ACC112 (cell line): ENCODE results near the gene GPR6.

Experiments used
- H2AFZ ChIP-seq: fragments of 200-600 bp; sonication (generic); one replicate; pipeline ENCODE4 v1.6.0; 2017; ENCODE audit warnings: antibody characterized with exemption, low read length; ENCODE audit not compliant: unreplicated experiment
- H3K27ac ChIP-seq: fragments of 200-600 bp; sonication (generic); 2 replicates; pipeline ENCODE4 v1.5.1; 2014; ENCODE audit warnings: low read depth, mild to moderate bottlenecking, antibody characterized with exemption, low read length, moderate library complexity
- H3K27me3 ChIP-seq: fragments of 200-600 bp; sonication (generic); 2 replicates; pipeline ENCODE4 v1.6.1; 2014; ENCODE audit warnings: mild to moderate bottlenecking, antibody characterized with exemption, low read length, moderate library complexity, mixed read lengths; ENCODE audit not compliant: insufficient read depth
- H3K36me3 ChIP-seq: fragments of 200-600 bp; sonication (generic); 2 replicates; pipeline ENCODE4 v1.6.1; 2016; ENCODE audit warnings: mild to moderate bottlenecking, antibody characterized with exemption, low read length, moderate library complexity, mixed read lengths; ENCODE audit not compliant: insufficient read depth
- H3K4me1 ChIP-seq: fragments of 200-600 bp; sonication (generic); one replicate; pipeline ENCODE4 v1.6.1; 2016; ENCODE audit warnings: low read length, mixed read lengths; ENCODE audit not compliant: insufficient read depth, unreplicated experiment, control insufficient read depth
- H3K4me3 ChIP-seq: fragments of 200-600 bp; sonication (generic); 2 replicates; pipeline ENCODE4 v1.5.1; 2014; ENCODE audit warnings: mild to moderate bottlenecking, low read depth, low read length
- H3K79me2 ChIP-seq: fragments of 200-600 bp; sonication (generic); one replicate; pipeline ENCODE4 v1.6.0; 2016; ENCODE audit warnings: low read length; ENCODE audit not compliant: control insufficient read depth, unreplicated experiment, insufficient read depth

Gene GPR6

DNA sequence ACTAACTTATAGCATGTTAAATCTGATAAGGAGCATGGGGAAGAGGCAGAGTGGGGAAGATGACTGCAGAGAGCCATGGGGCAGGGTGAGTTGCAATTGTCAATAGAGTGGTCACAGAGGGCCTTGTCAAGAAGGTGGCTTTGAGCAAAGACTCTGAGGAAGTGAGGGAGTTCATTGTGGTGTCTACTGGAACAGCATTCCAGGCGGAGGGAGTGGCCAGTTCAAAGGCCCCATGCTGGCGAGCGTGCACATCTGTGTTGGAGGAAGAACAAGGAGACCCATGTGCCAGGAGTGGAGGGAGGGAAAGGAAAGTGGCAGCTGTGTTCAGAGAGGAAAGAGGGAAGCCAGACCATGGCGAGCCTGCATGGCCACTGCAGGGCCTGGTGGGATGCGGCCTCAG, 15.8 kb upstream of the GPR6 start:
- no peak overlapping the region for H3K27ac ChIP-seq
- H2AFZ ChIP-seq, result no peak overlapping the region
- H3K27me3 ChIP-seq, result peaks cover 28% of the 10 kb centered on the region
- no peaks in the 10 kb centered on the region for H3K36me3 ChIP-seq
- H3K79me2 ChIP-seq, result no peaks in the 10 kb centered on the region
- no peak overlapping the region for H3K4me3 ChIP-seq
- H3K4me1 ChIP-seq, result no peaks in the 10 kb centered on the region

DNA sequence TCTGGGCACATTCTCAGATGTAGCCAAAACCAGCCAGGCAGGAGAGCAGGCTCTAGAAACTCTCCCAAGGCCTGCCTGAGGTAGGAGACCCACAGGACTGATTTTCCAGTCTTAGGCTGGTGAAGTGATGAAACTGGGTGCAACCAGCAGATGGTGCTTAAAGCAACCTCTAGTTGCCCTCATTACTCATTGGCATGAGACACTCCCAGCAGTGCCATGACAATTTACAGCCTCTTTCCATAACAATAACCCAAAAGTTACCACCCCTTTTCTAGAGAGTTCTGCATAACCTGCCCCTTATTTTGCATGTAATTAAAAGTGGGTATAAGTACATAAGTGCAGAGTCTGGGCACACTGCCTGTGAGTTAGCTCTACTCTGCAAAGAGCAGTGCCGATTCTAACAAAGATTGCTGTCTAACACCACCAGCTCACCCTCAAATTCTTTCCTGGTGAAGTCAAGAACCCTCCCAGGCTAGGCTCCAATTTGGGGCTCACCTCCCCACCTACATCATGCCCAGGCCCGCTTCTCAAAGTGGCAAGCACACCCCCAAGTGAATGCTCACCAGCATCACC, 14.4 kb upstream of the GPR6 start:
- Histone ChIP-seq H2AFZ (no peak overlapping the region), H3K4me1 (no peaks in the 10 kb centered on the region), H3K27me3 (peaks cover 37% of the 10 kb centered on the region), H3K27ac (no peak overlapping the region), H3K79me2 (no peaks in the 10 kb centered on the region), H3K4me3 (no peak overlapping the region), H3K36me3 (no peaks in the 10 kb centered on the region)

DNA sequence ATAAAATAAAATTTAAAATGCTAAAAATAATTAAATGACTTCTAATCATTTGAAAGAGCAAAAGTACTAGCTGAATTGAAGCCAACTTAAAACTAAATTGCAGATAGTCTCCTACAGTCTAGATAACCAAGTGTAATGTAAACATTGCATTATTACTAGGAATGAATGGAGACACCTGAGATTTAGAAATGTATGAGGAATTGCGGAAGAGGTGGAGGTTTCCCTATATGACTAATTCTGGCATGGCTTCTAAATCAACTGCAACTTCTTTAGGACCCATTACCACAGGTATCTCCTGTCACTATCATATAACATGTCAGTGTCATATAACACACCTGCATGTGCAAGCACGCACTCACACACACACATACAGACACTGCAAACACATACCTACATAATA, 13.2 kb upstream of the GPR6 start:
- Histone ChIP-seq H3K4me3 (no peak overlapping the region), H3K27me3 (peaks cover 42% of the 10 kb centered on the region), H3K4me1 (no peaks in the 10 kb centered on the region), H3K27ac (no peak overlapping the region), H3K79me2 (no peaks in the 10 kb centered on the region), H2AFZ (no peak overlapping the region), H3K36me3 (no peaks in the 10 kb centered on the region)

DNA sequence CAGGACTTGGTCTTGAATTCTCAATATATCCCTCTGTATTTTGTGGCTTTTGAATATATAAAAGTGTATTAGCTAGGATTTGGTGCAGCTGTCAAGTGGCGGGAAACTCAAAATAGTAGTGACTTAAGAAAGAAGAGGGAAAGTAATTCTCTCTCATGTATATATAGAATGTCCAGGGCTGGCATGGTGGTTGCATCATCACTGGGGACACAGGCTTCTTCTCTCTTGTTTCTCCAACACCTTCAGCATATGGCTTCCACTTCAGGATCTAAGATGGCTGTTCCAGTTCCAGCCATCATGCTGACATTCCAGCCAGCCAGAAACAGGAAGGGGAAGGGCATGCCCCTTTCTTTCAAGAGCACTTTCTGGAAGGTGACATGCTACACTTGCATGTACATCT, 11.8 kb upstream of the GPR6 start:
- Histone ChIP-seq H2AFZ (no peak overlapping the region), H3K4me3 (no peak overlapping the region), H3K4me1 (no peaks in the 10 kb centered on the region), H3K79me2 (no peaks in the 10 kb centered on the region), H3K36me3 (no peaks in the 10 kb centered on the region), H3K27ac (no peak overlapping the region), H3K27me3 (peaks cover 55% of the 10 kb centered on the region)

DNA sequence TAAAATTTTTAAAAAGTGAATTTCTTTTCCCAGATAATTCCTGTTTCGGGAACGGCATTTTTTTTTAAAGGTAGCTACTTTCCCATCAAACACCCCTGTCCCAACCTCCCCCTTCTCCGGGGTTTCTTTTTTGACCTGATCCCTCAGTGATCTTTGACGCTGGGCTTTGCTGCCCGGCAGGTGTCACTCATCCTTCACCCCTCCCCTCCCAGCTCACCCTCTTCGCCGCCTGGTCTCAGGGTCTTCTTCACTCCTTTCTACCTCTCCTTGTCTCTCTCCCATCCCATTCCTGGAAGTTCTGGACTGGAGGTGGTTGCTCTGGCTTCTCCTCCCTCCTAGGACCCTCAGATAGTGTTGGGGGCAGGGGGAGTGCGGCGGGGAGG, 329 bp upstream of the GPR6 start:
- Histone ChIP-seq H3K4me1 (no peaks in the 10 kb centered on the region), H3K27ac (no peak overlapping the region), H2AFZ (no peak overlapping the region), H3K79me2 (no peaks in the 10 kb centered on the region), H3K27me3 (peaks cover 94% of the 10 kb centered on the region), H3K36me3 (no peaks in the 10 kb centered on the region), H3K4me3 (no peak overlapping the region)

DNA sequence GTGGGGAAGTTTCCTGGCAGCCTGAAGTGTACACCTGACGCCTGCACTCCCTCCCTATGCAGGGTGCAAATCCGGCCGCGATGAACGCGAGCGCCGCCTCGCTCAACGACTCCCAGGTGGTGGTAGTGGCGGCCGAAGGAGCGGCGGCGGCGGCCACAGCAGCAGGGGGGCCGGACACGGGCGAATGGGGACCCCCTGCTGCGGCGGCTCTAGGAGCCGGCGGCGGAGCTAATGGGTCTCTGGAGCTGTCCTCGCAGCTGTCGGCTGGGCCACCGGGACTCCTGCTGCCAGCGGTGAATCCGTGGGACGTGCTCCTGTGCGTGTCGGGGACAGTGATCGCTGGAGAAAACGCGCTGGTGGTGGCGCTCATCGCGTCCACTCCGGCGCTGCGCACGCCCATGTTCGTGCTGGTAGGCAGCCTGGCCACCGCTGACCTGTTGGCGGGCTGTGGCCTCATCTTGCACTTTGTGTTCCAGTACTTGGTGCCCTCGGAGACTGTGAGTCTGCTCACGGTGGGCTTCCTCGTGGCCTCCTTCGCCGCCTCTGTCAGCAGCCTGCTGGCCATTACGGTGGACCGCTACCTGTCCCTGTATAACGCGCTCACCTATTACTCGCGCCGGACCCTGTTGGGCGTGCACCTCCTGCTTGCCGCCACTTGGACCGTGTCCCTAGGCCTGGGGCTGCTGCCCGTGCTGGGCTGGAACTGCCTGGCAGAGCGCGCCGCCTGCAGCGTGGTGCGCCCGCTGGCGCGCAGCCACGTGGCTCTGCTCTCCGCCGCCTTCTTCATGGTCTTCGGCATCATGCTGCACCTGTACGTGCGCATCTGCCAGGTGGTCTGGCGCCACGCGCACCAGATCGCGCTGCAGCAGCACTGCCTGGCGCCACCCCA, 1.2 kb downstream of the GPR6 start:
- no peaks in the 10 kb centered on the region for H3K4me1 ChIP-seq
- no peak overlapping the region for H2AFZ ChIP-seq
- H3K27ac ChIP-seq, result no peak overlapping the region
- H3K27me3 ChIP-seq, result peaks cover 96% of the 10 kb centered on the region
- H3K4me3 ChIP-seq, result no peak overlapping the region
- no peaks in the 10 kb centered on the region for H3K36me3 ChIP-seq
- H3K79me2 ChIP-seq, result no peaks in the 10 kb centered on the region

DNA sequence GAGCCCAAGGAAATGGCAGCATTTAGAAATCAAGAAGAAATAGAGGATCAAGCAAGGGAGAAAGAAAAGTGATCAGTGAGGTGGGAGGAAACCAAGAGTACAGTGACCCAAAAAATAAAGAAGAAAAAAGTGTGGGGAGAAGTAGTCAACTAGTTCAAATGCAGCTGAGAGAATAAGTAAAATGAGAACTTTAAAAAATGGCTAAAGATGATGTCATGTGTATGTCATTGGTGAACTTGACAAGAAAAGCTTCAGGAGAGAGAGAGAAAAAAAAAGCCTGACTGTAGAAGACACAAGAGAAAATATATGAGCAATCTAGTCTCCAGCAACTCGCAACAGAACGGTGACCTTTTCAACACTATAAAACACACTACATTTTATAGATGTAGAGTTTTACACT, 6.3 kb downstream of the GPR6 start:
- Histone ChIP-seq H2AFZ (no peak overlapping the region), H3K36me3 (no peaks in the 10 kb centered on the region), H3K4me1 (no peaks in the 10 kb centered on the region), H3K27ac (no peak overlapping the region), H3K4me3 (no peak overlapping the region), H3K27me3 (peaks cover 87% of the 10 kb centered on the region), H3K79me2 (no peaks in the 10 kb centered on the region)

DNA sequence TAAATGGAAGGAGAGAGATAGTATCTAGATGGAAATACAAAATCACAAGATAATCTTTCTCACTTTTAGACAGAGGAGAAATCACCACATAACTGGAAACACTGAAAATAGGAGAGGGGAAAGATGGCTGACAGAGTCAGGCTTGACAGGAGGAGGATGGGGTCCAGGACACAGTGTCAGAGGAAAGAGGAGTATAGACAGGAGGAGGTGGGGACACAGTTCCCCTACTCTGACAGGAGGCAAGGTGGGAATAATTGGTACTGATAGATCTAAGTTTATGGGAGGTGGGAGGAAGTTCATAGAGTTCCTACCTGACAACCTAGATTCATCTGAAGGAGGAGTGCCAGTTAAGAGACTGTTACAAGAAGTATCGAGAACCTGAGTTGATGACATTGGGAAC, 9.1 kb downstream of the GPR6 start:
- Histone ChIP-seq H3K4me1 (no peaks in the 10 kb centered on the region), H2AFZ (no peak overlapping the region), H3K36me3 (no peaks in the 10 kb centered on the region), H3K27me3 (peaks cover 81% of the 10 kb centered on the region), H3K4me3 (no peak overlapping the region), H3K27ac (no peak overlapping the region), H3K79me2 (no peaks in the 10 kb centered on the region)

DNA sequence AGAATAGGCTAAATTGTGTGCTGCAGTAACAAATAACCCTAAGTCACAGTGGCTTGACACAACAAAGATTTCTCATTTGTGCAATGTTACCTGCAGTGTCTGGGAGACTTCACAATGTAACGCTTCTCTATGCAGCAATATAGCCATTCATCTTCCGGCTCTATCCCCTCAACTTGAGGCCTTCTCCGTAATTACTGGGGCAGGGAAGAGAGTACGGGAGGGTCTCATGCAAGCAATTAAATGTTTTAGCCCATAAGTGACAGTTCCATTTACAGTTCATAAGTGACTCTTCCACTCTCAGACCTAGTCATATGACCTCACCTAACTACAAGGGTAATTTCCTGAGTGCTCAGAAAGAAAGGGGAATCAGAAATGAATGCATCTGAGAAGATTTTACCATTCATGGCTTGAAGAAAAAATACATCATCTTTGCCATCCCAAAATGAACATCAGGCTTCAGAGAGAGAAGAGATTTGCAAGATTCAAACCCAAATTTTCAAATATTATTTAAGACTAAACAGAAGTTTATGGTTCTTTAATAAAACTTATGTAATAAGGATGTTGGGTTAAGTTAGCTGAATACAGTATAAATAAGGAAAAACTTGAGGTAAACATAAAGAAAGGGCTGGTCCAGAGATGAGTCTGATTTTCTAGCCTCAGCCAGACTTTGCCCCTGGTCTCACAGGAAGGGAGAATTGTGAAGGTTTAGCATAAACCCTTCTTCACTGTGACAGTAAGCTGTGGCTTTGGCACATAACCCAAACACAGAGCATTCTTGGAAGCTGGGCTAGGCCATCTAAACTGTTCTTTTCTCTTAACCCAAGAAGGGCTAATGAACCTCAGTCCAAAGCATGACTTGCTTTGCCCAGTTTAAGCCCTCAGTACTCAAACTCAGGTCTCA, 13.3 kb downstream of the GPR6 start:
- Histone ChIP-seq H3K27ac (no peak overlapping the region), H3K36me3 (no peaks in the 10 kb centered on the region), H3K27me3 (peaks cover 76% of the 10 kb centered on the region), H3K4me1 (no peaks in the 10 kb centered on the region), H2AFZ (no peak overlapping the region), H3K4me3 (no peak overlapping the region), H3K79me2 (no peaks in the 10 kb centered on the region)

DNA sequence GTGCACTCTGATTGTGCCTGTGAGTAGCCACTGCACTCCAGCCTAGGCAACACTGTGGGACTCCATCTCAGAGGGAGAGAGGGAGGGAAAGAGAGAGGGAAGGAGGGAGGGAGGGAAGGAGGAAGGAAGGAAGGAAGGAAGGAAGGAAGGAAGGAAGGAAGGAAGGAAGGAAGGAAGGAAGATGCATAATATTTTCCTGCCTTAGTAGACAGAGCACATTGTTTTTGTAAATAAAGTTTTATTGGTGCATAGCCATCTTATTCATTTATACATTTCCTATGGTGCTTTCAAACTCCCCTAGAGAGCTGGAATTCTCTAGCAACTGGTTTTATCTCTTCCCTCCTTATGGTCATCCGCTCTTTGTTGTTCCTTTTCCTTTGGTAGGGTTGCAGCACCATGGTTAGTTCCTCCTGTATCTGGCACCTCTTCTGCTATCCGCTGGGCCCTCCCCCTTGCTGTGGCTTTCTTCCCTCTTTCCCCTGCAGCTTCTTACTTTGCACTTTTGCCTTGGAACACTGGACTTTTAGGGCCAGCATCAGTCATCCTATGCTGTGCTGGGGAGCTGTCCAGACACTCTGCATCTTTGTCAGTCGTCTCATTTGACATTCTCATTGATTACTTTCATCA, 20.2 kb downstream of the GPR6 start:
- Histone ChIP-seq H3K27ac (no peak overlapping the region), H3K4me3 (no peak overlapping the region), H3K27me3 (peaks cover 75% of the 10 kb centered on the region), H3K4me1 (no peaks in the 10 kb centered on the region), H2AFZ (no peak overlapping the region), H3K36me3 (no peaks in the 10 kb centered on the region), H3K79me2 (no peaks in the 10 kb centered on the region)
